ENCODE measurements around the gene SLC4A2.

Gene SLC4A2

GRCh38 chr7:151045967-151046366 lies 13.4 kb upstream of the SLC4A2 start:
- Mint-ChIP-seq H3K36me3 (ENCODE audit: low read depth) (peaks cover 5% of the 10 kb centered on the region), H3K27ac (no peak overlapping the region), H3K4me1 (ENCODE audit: low read depth) (no peaks in the 10 kb centered on the region), H3K27me3 (ENCODE audit: low read depth) (peaks cover 3% of the 10 kb centered on the region), H3K4me3 (no peak overlapping the region), H3K9me3 (no peaks in the 10 kb centered on the region)
- no peak for DNase-seq (ENCODE audit: low spot score)

GRCh38 chr7:151046603-151047573 lies 12.5 kb upstream of the SLC4A2 start:
- H3K4me1 Mint-ChIP-seq (ENCODE audit: low read depth): no peaks in the 10 kb centered on the region
- no peak for DNase-seq (ENCODE audit: low spot score)
- no peaks in the 10 kb centered on the region for H3K9me3 Mint-ChIP-seq
- H3K36me3 Mint-ChIP-seq (ENCODE audit: low read depth): peaks cover 3% of the 10 kb centered on the region
- no peak overlapping the region for H3K27ac Mint-ChIP-seq
- no peak overlapping the region for H3K4me3 Mint-ChIP-seq
- H3K27me3 Mint-ChIP-seq (ENCODE audit: low read depth): peaks cover 3% of the 10 kb centered on the region

GRCh38 chr7:151047976-151048815 lies 11.2 kb upstream of the SLC4A2 start, which contains the start of gene ASIC3:
Gene ASIC3, plus strand, starts transcription at chr7:151048531. Its CDS starts 355 bp downstream, at chr7:151048886.
- Mint-ChIP-seq H3K4me3 (no peak within 1 kb of the TSS), H3K36me3 (ENCODE audit: low read depth) (peaks cover 3% of the 10 kb centered on the region), H3K4me1 (ENCODE audit: low read depth) (peaks cover 7% of the 10 kb centered on the region), H3K9me3 (no peaks in the 10 kb centered on the region), H3K27me3 (ENCODE audit: low read depth) (peaks cover 3% of the 10 kb centered on the region), H3K27ac (no peak within 1 kb of the TSS)
- no peak for DNase-seq (ENCODE audit: low spot score)

GRCh38 chr7:151048911-151049463 lies 10.4 kb upstream of the SLC4A2 start:
- Mint-ChIP-seq H3K27ac (no peak overlapping the region), H3K9me3 (no peaks in the 10 kb centered on the region), H3K4me3 (no peak overlapping the region), H3K36me3 (ENCODE audit: low read depth) (peaks cover 3% of the 10 kb centered on the region), H3K4me1 (ENCODE audit: low read depth) (peaks cover 9% of the 10 kb centered on the region), H3K27me3 (ENCODE audit: low read depth) (peaks cover 3% of the 10 kb centered on the region)
- DNase-seq (ENCODE audit: low spot score): no peak

- peaks cover 3% of the 10 kb centered on the region for H3K27me3 Mint-ChIP-seq (ENCODE audit: low read depth)
- H3K27ac Mint-ChIP-seq: no peak overlapping the region
- no peaks in the 10 kb centered on the region for H3K36me3 Mint-ChIP-seq (ENCODE audit: low read depth)
- H3K4me3 Mint-ChIP-seq: no peak overlapping the region
- DNase-seq (ENCODE audit: low spot score): peak; percentile 59
- peaks cover 9% of the 10 kb centered on the region for H3K4me1 Mint-ChIP-seq (ENCODE audit: low read depth)
- H3K9me3 Mint-ChIP-seq: no peaks in the 10 kb centered on the region
Measured at GRCh38 chr7:151051108-151051507, 8.3 kb upstream of the SLC4A2 start.

- no peak for DNase-seq (ENCODE audit: low spot score)
- Mint-ChIP-seq H3K9me3 (no peaks in the 10 kb centered on the region), H3K4me1 (ENCODE audit: low read depth) (peaks cover 17% of the 10 kb centered on the region), H3K36me3 (ENCODE audit: low read depth) (no peaks in the 10 kb centered on the region), H3K4me3 (no peak overlapping the region), H3K27me3 (ENCODE audit: low read depth) (peaks cover 3% of the 10 kb centered on the region), H3K27ac (no peak overlapping the region)
Measured at GRCh38 chr7:151053096-151053495, 6.3 kb upstream of the SLC4A2 start.

GRCh38 chr7:151053751-151054150 lies 5.6 kb upstream of the SLC4A2 start:
- no peak for DNase-seq (ENCODE audit: low spot score)
- Mint-ChIP-seq H3K9me3 (no peaks in the 10 kb centered on the region), H3K4me3 (no peak overlapping the region), H3K36me3 (ENCODE audit: low read depth) (no peaks in the 10 kb centered on the region), H3K4me1 (ENCODE audit: low read depth) (peaks cover 20% of the 10 kb centered on the region), H3K27me3 (ENCODE audit: low read depth) (peaks cover 3% of the 10 kb centered on the region), H3K27ac (no peak overlapping the region)

- DNase-seq (ENCODE audit: low spot score): no peak
- Mint-ChIP-seq H3K4me3 (peak overlapping the region; percentile 98), H3K27me3 (ENCODE audit: low read depth) (no peaks in the 10 kb centered on the region), H3K36me3 (ENCODE audit: low read depth) (no peaks in the 10 kb centered on the region), H3K27ac (no peak overlapping the region), H3K4me1 (ENCODE audit: low read depth) (peaks cover 27% of the 10 kb centered on the region), H3K9me3 (no peaks in the 10 kb centered on the region)
Measured at GRCh38 chr7:151056283-151056665, 3.1 kb upstream of the SLC4A2 start.

GRCh38 chr7:151056666-151057505 lies 2.5 kb upstream of the SLC4A2 start:
- H3K4me1 Mint-ChIP-seq (ENCODE audit: low read depth): peaks cover 32% of the 10 kb centered on the region
- H3K9me3 Mint-ChIP-seq: no peaks in the 10 kb centered on the region
- peak overlapping the region; percentile 98 for H3K4me3 Mint-ChIP-seq
- no peaks in the 10 kb centered on the region for H3K36me3 Mint-ChIP-seq (ENCODE audit: low read depth)
- DNase-seq (ENCODE audit: low spot score): no peak
- H3K27ac Mint-ChIP-seq: peak overlapping the region; percentile 69
- no peaks in the 10 kb centered on the region for H3K27me3 Mint-ChIP-seq (ENCODE audit: low read depth)

- H3K4me3 Mint-ChIP-seq: peak within 1 kb of the TSS; percentile 98
- H3K27me3 Mint-ChIP-seq (ENCODE audit: low read depth): no peaks in the 10 kb centered on the region
- no peaks in the 10 kb centered on the region for H3K36me3 Mint-ChIP-seq (ENCODE audit: low read depth)
- peak within 1 kb of the TSS; percentile 92 for H3K27ac Mint-ChIP-seq
- H3K4me1 Mint-ChIP-seq (ENCODE audit: low read depth): peaks cover 32% of the 10 kb centered on the region
- DNase-seq (ENCODE audit: low spot score): no peak
- no peaks in the 10 kb centered on the region for H3K9me3 Mint-ChIP-seq
Measured at GRCh38 chr7:151057506-151057988, 1.8 kb upstream of the SLC4A2 start, which contains the start of gene CDK5. Gene CDK5, minus strand, starts transcription at chr7:151057897. Its CDS starts 49 bp downstream, at chr7:151057848.

- H3K4me3 Mint-ChIP-seq: peak overlapping the region; percentile 98
- H3K27ac Mint-ChIP-seq: peak overlapping the region; percentile 92
- peak; percentile 97 for DNase-seq (ENCODE audit: low spot score)
- H3K27me3 Mint-ChIP-seq (ENCODE audit: low read depth): no peaks in the 10 kb centered on the region
- no peaks in the 10 kb centered on the region for H3K9me3 Mint-ChIP-seq
- H3K36me3 Mint-ChIP-seq (ENCODE audit: low read depth): peaks cover under 1% of the 10 kb centered on the region
- peaks cover 27% of the 10 kb centered on the region for H3K4me1 Mint-ChIP-seq (ENCODE audit: low read depth)
Measured at GRCh38 chr7:151057989-151058780, 1.2 kb upstream of the SLC4A2 start.

- Mint-ChIP-seq H3K27me3 (ENCODE audit: low read depth) (no peaks in the 10 kb centered on the region), H3K4me3 (peak overlapping the region; percentile 98), H3K9me3 (no peaks in the 10 kb centered on the region), H3K27ac (peak overlapping the region; percentile 92), H3K36me3 (ENCODE audit: low read depth) (peaks cover 4% of the 10 kb centered on the region), H3K4me1 (ENCODE audit: low read depth) (peaks cover 24% of the 10 kb centered on the region)
- no peak for DNase-seq (ENCODE audit: low spot score)
Measured at GRCh38 chr7:151058781-151059366, 515 bp upstream of the SLC4A2 start.
